Left ventricle myocardium superior (tissue), 1 donor: Measurements from ENCODE around the gene TFF3. TPM values are rescaled to one million over a fixed set of nuclear protein-coding genes. Genes with fewer than 3 reads are reported as not detected.
"Not testable (repeated sequence)": the region's sequence is repeated elsewhere in the genome, so short reads cannot be mapped to it uniquely, and the experiment has no call there.

Experiments
- ATAC-seq: fragments of 200-7000 bp; cut with Tn5 transposase; one replicate; pipeline ENCODE4 v1.9.1; 2020; ENCODE audit warnings: mild to moderate bottlenecking, moderate library complexity
- DNase-seq: peaks from one replicate; pipeline ENCODE4 v3.0.0-alpha.2; 2020
- intact Hi-C: fragments of 100-400 bp; cut with micrococcal nuclease; formaldehyde crosslinking; loops from one replicate; pipeline ENCODE4 v1.11.0; 2022
- total RNA-seq: library from RNA; stranded (reverse); fragmentation: NEBNext Ultra II Directional; extraction: Animal tissue kit (Norgen Biotek cat#: 25700); gene quantifications from one replicate; pipeline ENCODE4 v1.2.1, GENCODE V29; 2021
- donor health status: DM: no; HTN: yes; CAD: no; lungs with severe emphysema.

TFF3 gene
- total RNA-seq, 1 donor from 2014 or later: 5.3 TPM

- intact Hi-C loops: no loop called here
- ATAC-seq (no peak), DNase-seq (no peak)
Observed at GRCh38 chr21:42295845-42296244, 19.4 kb downstream of the TFF3 start.

GRCh38 chr21:42294273-42294880 is 20.8 kb downstream of the TFF3 start:
- intact Hi-C loops: no loop called here
- no peak for DNase-seq
- no peak for ATAC-seq

GRCh38 chr21:42293649-42294272 is 21.4 kb downstream of the TFF3 start:
- DNase-seq (no peak), ATAC-seq (no peak)
- intact Hi-C loops: no loop called here

- intact Hi-C loops, DNase-seq, ATAC-seq: not testable (repeated sequence)
Observed at GRCh38 chr21:42292563-42293142, 22.6 kb downstream of the TFF3 start.

- intact Hi-C loops: no loop called here
- DNase-seq (no peak), ATAC-seq (no peak)
Observed at GRCh38 chr21:42291751-42292562, 23.3 kb downstream of the TFF3 start.

GRCh38 chr21:42291003-42291750 is 24.0 kb downstream of the TFF3 start:
- DNase-seq (no peak), ATAC-seq (no peak)
- intact Hi-C loops: no loop called here

GRCh38 chr21:42290505-42290904 is 24.7 kb downstream of the TFF3 start:
- intact Hi-C loops: no loop called here
- no peak for DNase-seq
- ATAC-seq: no peak

DNA sequence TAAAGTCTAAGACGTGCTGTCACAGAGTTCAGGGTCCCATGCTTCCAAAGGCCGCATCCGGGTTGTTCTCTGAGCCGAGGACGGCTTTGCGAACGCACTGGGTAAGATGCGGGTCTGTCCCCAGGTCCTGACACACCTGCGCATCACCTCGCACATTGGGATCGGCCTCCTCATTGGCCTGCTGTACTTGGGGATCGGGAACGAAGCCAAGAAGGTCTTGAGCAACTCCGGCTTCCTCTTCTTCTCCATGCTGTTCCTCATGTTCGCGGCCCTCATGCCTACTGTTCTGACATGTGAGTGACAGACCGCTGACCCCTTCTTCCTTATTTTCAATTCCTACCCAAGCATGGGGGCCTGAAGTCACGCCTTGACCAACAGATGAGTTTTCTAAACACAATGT is 25.3 kb downstream of the TFF3 start:
- intact Hi-C loops: no loop called here
- peak; percentile 39 for ATAC-seq
- DNase-seq: no peak

DNA sequence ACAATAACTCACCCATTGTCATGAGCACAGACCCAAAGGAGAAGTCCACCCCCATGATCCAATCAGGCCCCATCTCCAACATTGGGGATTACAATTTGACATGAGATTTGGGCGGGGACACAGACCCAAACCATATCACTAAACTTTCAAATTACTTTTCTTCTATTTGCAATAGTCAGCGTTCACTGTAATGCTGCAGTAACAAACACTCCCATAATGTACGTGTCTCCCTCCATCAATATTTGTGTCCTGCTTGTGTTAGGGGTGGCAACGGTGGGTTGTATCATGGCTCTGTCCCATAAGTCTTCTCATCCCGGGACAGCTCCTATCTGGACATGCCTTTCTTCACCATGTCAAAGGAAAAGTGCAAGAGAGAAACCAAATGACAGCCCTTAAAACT is 26.2 kb downstream of the TFF3 start:
- intact Hi-C loops: no loop called here
- ATAC-seq: no peak

GRCh38 chr21:42287193-42288083 is 27.8 kb downstream of the TFF3 start:
- DNase-seq: no peak
- no peak for ATAC-seq
- intact Hi-C loops: no loop called here

More for the DNA sequence above, 26.2 kb downstream of the TFF3 start:
- DNase-seq: no peak

DNA sequence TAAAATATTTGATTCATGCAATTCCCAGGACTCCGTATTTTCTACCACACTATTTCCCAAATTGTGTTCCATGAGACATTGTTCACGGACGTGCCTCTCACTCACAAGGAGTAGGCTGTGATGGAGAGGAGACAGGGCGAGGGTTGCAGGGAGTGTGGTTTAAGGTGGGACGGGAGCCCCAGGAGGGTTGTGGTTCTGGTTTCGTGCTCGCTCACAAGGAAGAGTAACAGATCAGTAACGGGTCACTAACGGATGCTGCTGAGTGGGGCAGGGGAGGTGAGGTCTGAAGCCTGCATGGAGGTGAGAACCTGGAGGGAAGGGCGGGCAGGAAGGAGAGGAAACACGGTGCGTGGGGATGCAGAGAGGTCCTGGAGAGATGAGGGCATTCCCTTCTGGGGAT is 28.8 kb downstream of the TFF3 start:
- intact Hi-C loops: no loop called here
- ATAC-seq: no peak
- DNase-seq: no peak

GRCh38 chr21:42285569-42286245 is 29.5 kb downstream of the TFF3 start:
- no peak for DNase-seq
- no peak for ATAC-seq
- intact Hi-C loops: no loop called here

DNA sequence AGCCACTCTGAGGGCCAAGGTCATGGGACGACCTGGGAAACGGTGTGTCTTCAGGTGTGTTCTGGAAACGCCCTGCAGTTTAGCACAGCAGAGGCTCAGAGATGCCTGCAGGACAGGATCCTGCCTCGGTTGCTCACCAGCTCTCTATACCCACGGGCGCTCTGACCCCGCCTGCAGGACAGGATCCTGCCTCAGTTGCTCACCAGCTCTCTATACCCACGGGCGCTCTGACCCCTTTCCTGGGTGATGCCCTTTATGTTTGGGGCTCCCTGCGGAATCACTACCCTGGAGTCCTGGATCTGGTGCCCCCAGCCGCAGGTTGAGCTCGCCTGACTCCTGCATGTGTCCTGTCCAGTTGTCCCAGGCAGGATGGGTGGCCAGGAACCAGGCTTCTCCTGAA is 32.5 kb downstream of the TFF3 start:
- DNase-seq: no peak
- no peak for ATAC-seq
- intact Hi-C loops: no loop called here

DNA sequence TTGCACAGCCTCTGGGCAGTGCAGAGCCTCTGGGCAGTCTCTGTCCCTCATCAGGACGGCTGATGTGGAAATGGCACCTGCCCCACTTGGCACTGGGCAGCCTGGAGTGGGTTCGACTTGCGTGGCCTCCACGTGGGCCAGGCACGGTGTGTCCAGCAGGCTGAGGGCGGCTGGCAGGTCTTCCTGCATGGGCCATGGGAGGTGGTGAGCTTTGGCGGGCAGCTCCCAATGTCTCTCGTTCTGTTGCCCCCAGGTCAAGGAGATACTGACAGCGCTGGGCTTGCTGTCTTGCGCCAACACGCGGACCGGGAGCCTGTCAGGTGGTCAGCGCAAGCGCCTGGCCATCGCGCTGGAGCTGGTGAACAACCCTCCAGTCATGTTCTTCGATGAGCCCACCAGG is 33.2 kb downstream of the TFF3 start:
- intact Hi-C loops: no loop called here
- ATAC-seq: no peak
- no peak for DNase-seq

- DNase-seq: no peak
Observed at GRCh38 chr21:42281181-42281680, 34.0 kb downstream of the TFF3 start.

DNA sequence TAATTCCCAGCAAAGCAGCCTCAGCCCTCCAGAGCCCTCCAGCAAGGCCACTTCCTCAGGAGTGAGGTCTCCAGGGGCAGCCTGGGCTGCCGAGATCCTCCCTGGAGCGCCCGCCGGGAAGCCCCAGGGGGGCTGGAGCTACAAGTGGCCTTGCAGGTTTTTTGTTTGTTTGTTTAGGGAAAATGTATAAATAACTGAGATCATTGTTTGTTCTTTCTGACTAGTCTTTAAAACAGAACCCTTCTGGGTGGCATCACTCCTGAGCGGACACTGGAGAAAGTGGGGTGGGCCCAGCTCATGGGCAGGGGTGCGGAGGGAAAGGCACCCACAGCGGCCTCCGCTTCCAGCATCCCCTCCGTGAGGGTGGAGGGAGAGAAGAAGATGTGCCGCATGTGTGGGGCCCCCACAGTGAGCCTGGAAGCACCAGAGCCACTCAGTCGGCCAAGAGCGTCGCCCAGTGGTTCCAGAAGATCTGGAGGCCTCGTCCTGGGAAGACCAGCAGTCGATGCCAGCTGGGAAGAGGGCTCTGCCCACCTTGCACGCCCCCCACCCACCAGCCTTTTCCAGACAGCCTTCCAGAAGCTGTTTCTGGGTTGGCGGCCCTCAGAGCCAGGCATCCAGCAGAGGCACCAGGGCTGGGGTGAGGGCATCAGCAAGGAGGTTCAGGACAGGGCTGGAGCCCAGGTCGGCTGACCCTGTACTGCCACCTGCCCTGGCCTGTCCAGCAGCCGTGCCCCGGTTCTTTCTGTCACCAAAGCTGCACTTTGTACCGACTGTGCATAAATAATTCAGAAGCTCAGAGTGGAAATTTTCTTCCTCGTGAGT is 34.6 kb downstream of the TFF3 start:
- no peak for DNase-seq
- intact Hi-C loops: no loop called here
- ATAC-seq: no peak

More at GRCh38 chr21:42281181-42281680, 34.0 kb downstream of the TFF3 start:
- intact Hi-C loops: no loop called here
- no peak for ATAC-seq

DNA sequence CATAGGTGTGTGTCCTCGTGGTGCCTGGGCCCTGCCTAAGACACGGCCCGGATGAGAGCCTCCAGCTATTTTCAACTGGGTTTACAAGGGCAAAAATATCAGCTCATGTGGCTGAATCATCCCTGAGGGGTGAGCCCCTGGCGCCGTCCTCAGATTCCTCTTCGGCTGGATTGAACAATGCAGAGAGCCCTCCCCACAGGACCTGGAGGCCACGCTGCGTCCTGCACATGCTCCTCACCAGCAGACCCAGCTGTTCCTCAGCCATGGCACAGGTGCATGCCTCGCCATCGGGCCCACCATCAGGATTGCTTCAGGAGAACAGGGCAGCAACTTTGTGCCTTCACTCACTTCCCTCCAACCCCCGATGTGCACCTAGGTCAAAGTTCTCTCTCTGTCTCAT is 35.3 kb downstream of the TFF3 start:
- no peak for DNase-seq
- intact Hi-C loops: no loop called here
- no peak for ATAC-seq
